22Rv1 (cell line): ENCODE measurements around the gene PPFIBP2.

Experiments
- ZFX ChIP-seq: fragments of 450-650 bp; IDR thresholded peaks from 2 replicates; pipeline ENCODE4 v1.6.1; 2017; ENCODE audit warnings: antibody characterized with exemption, borderline replicate concordance
- TF ChIP-seq, protein P1 (sequence below): fragments of 450-650 bp; IDR thresholded peaks from 2 replicates; pipeline ENCODE4 v1.5.1; 2017; ENCODE audit warnings: mild to moderate bottlenecking

- TF ChIP-seq, protein P1, sequence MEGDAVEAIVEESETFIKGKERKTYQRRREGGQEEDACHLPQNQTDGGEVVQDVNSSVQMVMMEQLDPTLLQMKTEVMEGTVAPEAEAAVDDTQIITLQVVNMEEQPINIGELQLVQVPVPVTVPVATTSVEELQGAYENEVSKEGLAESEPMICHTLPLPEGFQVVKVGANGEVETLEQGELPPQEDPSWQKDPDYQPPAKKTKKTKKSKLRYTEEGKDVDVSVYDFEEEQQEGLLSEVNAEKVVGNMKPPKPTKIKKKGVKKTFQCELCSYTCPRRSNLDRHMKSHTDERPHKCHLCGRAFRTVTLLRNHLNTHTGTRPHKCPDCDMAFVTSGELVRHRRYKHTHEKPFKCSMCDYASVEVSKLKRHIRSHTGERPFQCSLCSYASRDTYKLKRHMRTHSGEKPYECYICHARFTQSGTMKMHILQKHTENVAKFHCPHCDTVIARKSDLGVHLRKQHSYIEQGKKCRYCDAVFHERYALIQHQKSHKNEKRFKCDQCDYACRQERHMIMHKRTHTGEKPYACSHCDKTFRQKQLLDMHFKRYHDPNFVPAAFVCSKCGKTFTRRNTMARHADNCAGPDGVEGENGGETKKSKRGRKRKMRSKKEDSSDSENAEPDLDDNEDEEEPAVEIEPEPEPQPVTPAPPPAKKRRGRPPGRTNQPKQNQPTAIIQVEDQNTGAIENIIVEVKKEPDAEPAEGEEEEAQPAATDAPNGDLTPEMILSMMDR: no peak
- no peak for TF ChIP-seq ZFX
Measured at GRCh38 chr11:7673724-7674434, 160.1 kb downstream of the PPFIBP2 start.
